HG03139 (cell line): ENCODE data around the gene EPHB1.

ENCODE experiments used
- ATAC-seq: cut with Tn5 transposase; IDR thresholded peaks from one replicate; pipeline ENCODE4 v1.9.1; 2021; ENCODE audit not compliant: unreplicated experiment

Gene EPHB1

DNA sequence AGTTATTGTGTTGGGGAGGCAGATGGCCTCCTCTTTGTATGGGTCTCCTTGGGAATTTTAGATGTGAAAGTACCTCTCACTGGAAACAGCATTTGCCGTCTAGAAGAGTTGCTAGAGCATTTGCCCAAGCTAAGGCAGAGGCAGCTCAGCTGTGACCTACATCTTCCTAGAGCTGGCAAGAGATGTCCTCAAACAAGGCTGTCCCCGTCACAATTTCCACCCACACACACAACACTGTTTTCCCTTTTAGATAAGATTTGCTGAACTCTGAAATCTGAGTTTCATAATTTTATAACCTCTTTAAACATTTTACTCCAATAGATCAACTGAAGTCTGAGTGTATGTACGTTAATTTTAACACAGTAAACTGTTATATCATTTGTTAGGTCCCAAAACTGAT, 352.6 kb downstream of the EPHB1 start:
- no peak for ATAC-seq

- no peak for ATAC-seq
These were observed 353.4 kb downstream of the EPHB1 start for GRCh38 chr3:135148398-135149020.

DNA sequence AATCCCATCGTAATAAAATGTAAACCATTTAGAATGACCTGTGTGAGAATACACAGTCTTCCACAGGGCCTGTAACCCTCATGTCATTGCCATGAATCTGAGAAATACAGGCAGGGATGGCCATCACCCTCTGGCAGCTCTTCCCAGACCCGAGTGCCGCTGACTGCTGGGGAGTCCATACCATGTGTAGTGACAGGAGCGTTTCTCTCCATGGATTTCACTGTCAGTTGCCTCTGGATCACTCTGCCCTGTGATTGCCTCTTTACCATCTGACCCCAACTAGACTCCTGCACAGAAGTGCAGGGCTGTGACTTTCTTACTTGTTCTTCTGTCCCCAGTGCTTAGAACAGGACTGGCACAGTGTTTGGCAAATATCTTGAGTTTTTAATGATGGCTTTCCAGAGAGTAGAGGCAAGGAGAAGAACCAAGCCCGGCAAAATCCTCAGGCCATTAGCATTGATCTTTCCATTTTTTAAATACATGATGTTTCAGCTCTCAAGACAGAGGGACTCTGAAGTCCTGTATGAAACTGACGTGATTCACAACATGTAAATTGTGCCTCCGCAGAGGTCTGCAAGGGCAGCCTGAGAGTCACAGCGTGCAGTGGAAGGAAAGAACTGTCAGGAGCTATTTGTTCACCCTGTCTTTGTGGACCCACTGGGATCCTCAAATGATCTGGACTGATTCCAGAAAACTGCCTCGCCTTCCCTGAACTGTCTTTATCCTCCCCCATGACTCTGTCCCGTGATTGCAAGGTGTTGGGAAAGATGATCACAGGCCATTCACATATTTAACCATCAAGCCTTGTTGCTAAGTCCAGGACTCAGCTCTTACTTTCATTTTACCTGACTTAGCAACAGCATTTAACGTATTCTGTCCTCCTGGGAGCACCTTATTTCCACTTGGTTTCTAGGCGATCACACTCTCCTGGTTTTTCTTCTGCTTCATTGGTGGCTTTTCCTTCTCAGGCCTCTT, 354.9 kb downstream of the EPHB1 start:
- no peak for ATAC-seq

- no peak for ATAC-seq
These were observed 359.1 kb downstream of the EPHB1 start for GRCh38 chr3:135154186-135154585.

DNA sequence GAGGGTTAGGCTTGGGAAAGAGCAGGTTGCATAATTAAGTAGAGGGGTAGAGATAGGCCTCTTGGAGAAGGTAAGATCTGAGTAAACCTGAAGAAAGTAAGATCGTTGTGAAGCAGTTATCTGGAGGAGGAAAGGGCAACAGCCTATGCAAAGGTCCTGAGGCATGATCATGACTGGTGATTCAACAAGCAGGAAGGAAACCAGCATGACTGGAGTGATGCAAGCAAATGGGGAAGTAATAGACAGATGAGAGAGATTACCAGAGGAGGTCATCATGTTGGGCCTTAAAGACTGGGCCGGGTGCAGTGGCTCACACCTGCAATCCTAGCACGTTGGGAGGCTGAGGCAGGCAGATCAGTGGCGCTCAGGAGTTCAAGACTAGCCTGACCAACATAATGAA, 360.2 kb downstream of the EPHB1 start:
- ATAC-seq, result no peak

GRCh38 chr3:135155791-135156190, 360.7 kb downstream of the EPHB1 start:
- ATAC-seq, result no peak

GRCh38 chr3:135157045-135157740, 362.1 kb downstream of the EPHB1 start:
- ATAC-seq, result no peak

- ATAC-seq, result no peak
These were observed 363.5 kb downstream of the EPHB1 start for GRCh38 chr3:135158520-135158919.

DNA sequence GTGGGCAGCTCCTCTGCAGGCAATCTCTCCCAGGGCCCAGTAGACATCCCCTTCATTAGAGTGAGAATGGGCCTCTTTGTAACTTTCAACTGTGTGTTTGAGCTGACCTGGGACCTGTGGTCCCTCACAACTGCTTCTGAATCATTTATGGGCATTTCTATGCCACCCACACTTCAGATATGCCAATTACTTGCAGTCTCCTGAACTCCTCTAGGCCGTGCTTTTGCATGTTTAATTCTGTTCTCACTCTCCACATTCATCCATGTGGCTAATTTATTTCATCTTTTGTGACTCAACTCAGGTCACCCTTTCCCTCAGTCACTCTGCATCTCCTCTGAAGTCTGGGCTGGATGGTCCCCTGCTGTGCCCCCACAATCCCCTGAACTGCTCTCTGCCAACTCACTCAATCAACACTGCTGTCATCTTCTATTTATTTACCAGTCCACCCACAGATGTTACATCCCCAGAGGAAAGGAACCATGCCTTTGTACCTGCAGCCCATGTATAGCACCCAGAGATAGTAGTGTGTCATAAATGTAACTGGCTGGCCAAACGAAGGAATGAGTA, 364.7 kb downstream of the EPHB1 start:
- ATAC-seq, result no peak

- ATAC-seq, result no peak
These were observed 366.4 kb downstream of the EPHB1 start for GRCh38 chr3:135161425-135161824.

- no peak for ATAC-seq
These were observed 368.6 kb downstream of the EPHB1 start for GRCh38 chr3:135163701-135164100.

GRCh38 chr3:135165260-135165659, 370.2 kb downstream of the EPHB1 start:
- ATAC-seq, result no peak

GRCh38 chr3:135166266-135166825, 371.3 kb downstream of the EPHB1 start:
- no peak for ATAC-seq

DNA sequence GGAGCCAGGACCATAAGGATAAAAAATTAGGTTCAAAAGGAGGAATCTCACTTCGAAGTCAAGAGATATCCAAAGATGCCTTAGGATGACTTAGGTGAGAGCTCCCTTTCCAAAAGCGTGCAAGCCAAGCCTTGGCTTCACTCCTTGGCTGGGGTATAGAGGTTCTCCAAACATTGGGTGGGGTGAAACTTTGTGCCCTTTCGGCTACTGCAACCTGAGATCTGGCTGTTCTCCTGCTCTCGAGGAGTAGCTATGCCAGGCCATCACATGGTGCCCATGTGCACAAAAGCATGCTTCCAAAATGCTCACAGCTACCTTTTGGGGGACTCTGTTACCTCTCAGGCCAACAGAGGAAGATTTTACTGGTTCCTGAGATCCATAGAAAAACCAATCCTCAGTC, 373.8 kb downstream of the EPHB1 start:
- ATAC-seq, result no peak

GRCh38 chr3:135169651-135170050, 374.6 kb downstream of the EPHB1 start:
- ATAC-seq, result no peak

GRCh38 chr3:135170732-135171131, 375.7 kb downstream of the EPHB1 start:
- ATAC-seq, result no peak

GRCh38 chr3:135172191-135172869, 377.3 kb downstream of the EPHB1 start:
- ATAC-seq, result no peak

DNA sequence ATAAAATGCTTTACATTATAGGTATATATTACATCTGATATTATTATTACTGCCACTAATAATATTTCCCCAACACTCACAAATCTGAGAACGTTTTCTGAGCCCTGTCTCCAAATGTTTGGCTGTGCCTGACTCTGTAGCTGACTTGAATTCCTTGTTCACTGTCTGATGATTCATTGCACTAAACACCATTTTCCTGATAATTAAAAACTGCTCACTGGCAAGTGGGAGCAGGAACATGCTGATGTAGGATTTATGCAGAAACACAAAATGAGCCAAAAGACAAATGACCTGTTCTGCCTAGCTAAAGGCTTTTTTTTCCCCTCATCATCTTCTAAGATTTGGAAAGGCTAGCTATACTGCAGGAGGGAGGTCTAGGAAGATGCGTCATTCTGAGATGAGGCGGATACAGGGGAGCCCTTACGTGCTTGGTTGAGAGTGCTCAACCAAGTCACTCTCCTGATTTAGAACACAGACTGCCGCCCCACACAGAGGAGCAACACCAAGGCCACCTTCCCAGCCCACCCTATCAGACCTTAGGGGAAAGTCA, 380.7 kb downstream of the EPHB1 start:
- no peak for ATAC-seq

GRCh38 chr3:135176881-135177280, 381.8 kb downstream of the EPHB1 start:
- ATAC-seq, result no peak

DNA sequence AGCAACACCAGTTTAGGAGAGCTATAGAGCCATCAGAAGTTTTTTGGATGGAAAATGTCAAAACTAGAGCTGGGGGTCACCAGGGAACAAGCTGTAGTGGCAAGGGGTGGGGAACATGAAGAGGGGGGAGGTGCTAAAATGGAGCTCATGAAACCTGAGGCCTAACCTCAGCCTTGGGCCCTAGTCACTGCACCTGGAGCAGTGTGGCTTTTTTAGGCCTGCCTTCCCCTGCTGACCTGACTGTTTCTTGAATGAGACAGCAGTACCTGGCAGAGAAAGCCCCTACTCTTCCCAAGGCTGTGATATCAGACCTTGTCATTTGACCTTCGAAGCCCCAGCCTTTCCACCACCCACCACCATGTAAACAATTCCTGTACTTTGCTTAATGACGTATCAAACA, 383.5 kb downstream of the EPHB1 start:
- ATAC-seq, result no peak
